GM19467 (cell line): ENCODE data around the gene DOCK10.
A peak's percentile ranks its signal among the peaks of the same experiment; 100 is the strongest.
"Not testable (repeated sequence)": the region's sequence is repeated elsewhere in the genome, so short reads cannot be mapped to it uniquely, and the experiment has no call there.

Source experiments
- ATAC-seq: cut with Tn5 transposase; IDR thresholded peaks from one replicate; pipeline ENCODE4 v1.9.1; 2021; ENCODE audit warnings: mild to moderate bottlenecking, moderate library complexity; ENCODE audit not compliant: unreplicated experiment

The DOCK10 gene

GRCh38 chr2:224925061-224925809 lies 117.0 kb downstream of the DOCK10 start:
- no peak for ATAC-seq

GRCh38 chr2:224924631-224925030 lies 117.6 kb downstream of the DOCK10 start:
- no peak for ATAC-seq

- ATAC-seq: peak; percentile 75
Measured at GRCh38 chr2:224922142-224922727, 120.0 kb downstream of the DOCK10 start.

- no peak for ATAC-seq
Measured at GRCh38 chr2:224919472-224920110, 122.7 kb downstream of the DOCK10 start.

GRCh38 chr2:224918626-224919471 lies 123.4 kb downstream of the DOCK10 start:
- no peak for ATAC-seq

GRCh38 chr2:224917246-224917645 lies 125.0 kb downstream of the DOCK10 start:
- ATAC-seq: not testable (repeated sequence)

- no peak for ATAC-seq
Measured at GRCh38 chr2:224915136-224915535, 127.1 kb downstream of the DOCK10 start.

- no peak for ATAC-seq
Measured at GRCh38 chr2:224910574-224910925, 131.7 kb downstream of the DOCK10 start.

GRCh38 chr2:224909885-224910573 lies 132.2 kb downstream of the DOCK10 start:
- no peak for ATAC-seq

- no peak for ATAC-seq
Measured at GRCh38 chr2:224908818-224909217, 133.4 kb downstream of the DOCK10 start.

- ATAC-seq: no peak
Measured at GRCh38 chr2:224904381-224904780, 137.9 kb downstream of the DOCK10 start.

- ATAC-seq: no peak
Measured at GRCh38 chr2:224903621-224904020, 138.6 kb downstream of the DOCK10 start.

GRCh38 chr2:224901121-224901676 lies 141.1 kb downstream of the DOCK10 start:
- ATAC-seq: no peak

GRCh38 chr2:224895377-224895776 lies 146.9 kb downstream of the DOCK10 start:
- no peak for ATAC-seq

GRCh38 chr2:224894356-224894755 lies 147.9 kb downstream of the DOCK10 start:
- ATAC-seq: peak; percentile 90

- ATAC-seq: no peak
Measured at GRCh38 chr2:224893848-224894247, 148.4 kb downstream of the DOCK10 start.

- no peak for ATAC-seq
Measured at GRCh38 chr2:224892574-224893204, 149.6 kb downstream of the DOCK10 start.

- ATAC-seq: no peak
Measured at GRCh38 chr2:224890372-224890771, 151.9 kb downstream of the DOCK10 start.

- no peak for ATAC-seq
Measured at GRCh38 chr2:224887141-224887540, 155.1 kb downstream of the DOCK10 start.
